GM18517 (cell line): ENCODE results near the gene NSUN6.

Experiments
- ATAC-seq: cut with Tn5 transposase; IDR thresholded peaks from one replicate; pipeline ENCODE4 v1.9.1; 2021; ENCODE audit warnings: mild to moderate bottlenecking, moderate library complexity; ENCODE audit not compliant: unreplicated experiment

The NSUN6 gene, protein sequence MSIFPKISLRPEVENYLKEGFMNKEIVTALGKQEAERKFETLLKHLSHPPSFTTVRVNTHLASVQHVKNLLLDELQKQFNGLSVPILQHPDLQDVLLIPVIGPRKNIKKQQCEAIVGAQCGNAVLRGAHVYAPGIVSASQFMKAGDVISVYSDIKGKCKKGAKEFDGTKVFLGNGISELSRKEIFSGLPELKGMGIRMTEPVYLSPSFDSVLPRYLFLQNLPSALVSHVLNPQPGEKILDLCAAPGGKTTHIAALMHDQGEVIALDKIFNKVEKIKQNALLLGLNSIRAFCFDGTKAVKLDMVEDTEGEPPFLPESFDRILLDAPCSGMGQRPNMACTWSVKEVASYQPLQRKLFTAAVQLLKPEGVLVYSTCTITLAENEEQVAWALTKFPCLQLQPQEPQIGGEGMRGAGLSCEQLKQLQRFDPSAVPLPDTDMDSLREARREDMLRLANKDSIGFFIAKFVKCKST

DNA sequence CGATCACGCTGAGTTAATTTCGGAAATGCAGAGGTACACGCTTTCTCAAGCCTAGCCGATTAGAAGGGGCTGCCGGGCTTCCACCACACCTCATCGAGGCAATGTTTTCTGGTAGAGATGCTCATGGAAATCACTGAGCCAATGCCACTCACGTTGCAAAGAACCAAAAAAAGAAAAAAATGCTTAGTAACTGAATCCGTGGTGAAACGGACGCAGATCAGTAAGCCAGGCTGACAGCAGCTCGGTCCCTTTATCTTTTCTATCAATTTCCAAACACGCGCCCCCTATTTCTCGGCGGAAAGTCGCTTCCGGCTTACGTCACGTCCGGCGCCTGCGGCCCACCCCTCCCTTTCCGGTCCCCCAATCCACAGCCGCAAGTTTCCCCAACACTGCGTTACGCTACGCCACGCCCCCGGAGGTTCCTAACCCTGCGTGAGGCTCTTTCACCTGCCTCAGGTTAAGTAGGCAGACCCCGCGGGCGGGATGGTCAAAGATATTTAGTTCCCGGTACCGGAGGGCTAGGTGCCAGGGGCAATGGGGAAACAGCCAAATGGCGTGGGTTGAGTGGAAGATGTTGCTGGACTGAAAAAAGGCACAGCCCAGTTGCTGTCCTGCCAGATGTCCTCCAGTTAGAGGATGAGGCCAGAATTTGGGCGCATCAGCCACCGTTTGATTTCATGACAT, at the start of gene NSUN6:
Gene NSUN6 (minus strand): TSS at position 264 of the 684 bp plus-strand sequence. CDS start 384 bp downstream, outside the sequence.
- peak; percentile 96 for ATAC-seq

DNA sequence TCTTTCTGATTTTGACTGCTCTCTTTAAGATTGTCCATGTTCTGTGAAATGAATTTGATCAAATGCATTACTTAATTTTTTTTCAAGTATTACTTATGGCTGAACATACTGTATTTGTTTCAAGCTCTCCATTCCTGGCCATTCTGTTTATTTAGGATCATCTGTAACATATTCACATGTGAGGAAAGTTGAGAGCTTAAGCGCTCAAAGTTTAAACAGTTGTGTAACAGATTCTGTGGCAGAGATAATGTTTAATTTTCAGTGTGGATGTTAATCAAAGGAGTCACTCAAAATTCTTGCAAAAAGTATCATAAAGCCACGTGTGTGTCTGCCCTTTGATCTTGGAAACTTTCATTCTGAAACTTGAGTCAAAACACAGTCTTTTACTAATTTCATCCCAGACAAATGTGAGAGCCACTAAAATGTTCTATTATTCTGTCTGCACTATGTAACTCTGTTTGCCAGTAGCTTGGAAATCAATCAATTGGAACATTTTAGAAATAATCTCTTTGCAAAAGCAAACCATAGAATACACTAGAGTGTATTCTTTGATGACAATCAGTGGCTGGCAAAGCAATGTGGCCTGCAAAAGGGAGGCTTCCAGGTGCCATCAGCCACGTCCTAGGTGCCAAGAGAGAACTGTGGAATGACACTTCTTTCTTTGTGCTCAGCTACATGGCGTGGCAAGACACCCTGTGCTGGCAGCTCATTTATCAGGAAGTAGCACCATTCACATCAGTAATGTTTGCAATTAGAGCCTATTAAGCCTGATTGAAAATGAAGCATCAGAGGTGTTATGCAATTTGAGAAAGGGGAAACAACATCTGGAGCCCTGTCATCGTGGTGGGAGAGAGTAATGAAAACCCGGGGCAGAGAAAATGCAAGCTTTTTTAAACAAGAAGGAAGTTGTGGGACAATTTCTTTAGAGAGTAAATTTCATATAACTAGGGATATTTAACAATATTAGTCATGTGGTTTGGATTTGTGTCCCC, 48.8 kb upstream of the NSUN6 start:
- no peak for ATAC-seq

DNA sequence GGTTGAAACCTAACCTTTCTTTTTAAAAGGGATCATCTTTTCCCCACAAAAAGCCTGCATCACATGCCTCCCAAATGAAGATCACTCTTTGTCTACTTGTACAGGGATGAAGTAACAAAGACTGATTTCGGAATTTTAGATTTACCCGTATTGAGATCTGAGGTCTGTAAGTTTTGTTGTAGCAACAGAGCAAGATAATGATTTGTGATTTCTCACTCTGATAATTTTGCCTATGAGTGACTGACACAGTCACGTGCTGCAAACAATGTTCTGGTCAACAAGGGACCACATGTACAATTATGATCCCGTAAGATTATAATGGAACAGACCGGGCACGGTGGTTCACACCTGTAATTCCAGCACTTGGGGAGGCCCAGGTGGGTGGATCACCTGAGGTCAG, 39.2 kb upstream of the NSUN6 start:
- ATAC-seq: no peak

DNA sequence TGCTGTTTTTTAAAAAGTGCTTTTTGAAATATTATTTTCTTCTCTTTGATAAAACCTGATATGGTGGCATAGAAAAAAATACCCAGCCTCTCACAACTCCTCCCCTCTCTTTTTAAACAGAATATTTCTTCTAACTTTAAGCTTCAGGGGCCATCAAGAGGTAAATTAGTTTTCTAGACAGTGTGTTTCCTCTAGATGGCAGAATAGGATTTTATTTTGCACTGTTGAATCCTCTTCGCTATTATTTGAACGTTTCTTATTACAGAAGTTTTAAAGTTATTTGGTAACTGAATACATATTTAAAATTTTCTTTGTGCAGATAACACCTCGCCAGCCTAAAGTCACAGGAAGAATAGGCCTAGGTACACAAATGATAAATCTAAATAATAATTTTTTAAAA, 38.1 kb upstream of the NSUN6 start:
- no peak for ATAC-seq

DNA sequence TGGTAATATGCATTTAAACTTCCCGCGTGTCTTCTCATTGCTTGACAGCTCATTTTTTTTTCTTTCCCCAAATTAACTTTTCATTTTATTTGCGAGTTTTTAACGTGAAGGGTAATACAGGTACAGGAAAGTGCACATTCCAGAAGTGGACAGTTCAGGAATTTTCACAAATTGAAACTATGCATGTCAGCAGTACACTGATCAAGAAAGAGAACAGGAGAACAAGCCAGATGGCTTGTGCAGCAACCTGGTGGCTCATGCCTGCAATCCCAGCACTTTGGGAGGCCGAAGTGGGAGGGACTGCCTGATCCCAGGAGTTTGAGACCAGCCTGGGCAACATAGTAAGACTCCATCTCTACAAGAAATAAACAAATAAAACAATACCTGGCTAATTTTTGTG, 36.3 kb upstream of the NSUN6 start:
- no peak for ATAC-seq

DNA sequence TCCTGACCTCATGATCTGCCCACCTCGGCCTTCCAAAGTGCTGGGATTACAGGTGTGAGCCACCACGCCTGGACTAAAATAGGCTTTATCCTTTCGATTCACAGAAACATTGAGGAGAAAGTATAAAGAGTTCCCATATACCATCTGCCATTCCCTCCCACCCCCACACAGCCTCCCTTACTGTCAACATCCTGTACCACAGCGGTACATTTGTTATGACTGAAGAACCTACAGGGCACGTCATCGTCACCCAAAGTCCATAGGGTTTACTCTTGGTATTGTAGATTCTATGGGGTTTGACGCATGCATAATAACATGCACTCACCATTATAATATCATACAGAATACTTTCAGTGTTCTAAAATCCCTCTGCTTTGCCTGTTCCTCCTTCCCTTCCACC, 35.8 kb upstream of the NSUN6 start:
- ATAC-seq: no peak

DNA sequence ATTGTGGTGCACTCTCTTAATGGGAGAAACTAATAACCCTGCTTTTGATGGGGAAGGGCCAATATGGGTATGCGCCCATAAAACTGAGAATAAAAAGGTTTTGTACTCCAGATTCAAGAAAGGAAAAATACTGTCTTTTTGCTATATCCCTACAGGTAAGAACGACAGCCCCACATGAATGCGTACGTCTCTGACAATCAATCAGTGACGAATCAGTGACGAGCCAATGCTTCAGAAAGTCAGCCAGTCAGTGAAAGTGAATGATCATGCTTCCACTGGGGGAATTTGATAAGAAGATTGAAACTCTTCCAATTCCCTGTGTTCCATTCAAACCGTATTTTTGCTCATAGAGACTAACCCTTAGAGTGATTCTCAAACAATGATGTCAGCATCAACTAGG, 34.2 kb upstream of the NSUN6 start:
- ATAC-seq: no peak

DNA sequence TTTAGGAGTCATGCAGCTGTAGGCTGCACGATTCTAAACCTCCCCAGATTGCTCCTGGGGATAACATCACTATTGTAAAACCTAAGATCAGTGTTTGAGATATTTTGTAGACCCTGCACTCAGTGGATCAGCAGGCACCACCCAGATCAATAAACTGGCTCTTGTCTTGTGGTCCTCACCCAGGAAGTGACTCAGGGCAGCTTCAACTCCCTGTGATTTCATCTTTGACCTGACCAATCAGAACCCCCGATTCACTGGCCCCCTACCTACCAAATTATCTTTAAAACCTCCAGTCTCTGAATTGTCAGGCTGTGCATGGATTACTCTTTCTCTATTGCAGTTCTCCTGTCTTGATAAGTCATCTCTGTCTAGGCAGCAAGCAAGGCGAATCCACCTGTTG, 33.6 kb upstream of the NSUN6 start:
- ATAC-seq: no peak

DNA sequence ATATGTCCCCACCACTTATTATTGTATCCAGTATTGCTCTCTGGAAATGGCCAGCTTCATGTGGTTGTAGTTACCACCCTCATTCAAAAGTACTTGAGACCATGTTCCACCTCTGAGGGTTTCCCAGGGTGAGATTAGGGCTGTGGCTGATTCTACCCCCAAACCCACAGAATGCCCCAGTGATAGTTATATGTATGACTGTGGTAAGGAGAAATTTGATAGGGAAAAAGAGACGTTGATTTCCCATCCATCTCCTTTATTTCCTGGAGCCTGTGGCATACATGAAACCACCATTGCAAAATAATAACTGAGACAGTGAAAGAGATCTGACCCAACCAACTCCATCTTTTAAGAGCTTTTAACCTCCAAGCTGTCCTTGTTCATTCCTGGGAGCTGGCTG, 33.0 kb upstream of the NSUN6 start:
- ATAC-seq: no peak

DNA sequence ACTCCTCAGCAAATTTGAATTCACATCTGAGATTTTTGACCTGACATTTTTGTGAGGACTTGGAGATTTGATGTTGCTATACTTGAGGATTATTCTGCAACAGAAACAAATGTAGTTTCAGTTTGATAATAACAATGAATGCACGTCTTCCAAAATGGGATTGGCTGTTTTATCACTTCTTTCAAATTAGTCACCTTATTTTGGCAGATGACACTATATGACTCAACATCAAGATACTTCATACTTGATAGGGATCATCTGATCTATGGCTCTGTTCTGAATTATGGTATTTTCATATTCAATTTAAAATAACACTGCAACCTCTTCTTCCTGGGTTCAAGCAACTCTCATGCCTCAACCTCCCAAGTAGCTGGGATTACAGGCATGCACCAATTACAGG, 32.0 kb upstream of the NSUN6 start:
- no peak for ATAC-seq

DNA sequence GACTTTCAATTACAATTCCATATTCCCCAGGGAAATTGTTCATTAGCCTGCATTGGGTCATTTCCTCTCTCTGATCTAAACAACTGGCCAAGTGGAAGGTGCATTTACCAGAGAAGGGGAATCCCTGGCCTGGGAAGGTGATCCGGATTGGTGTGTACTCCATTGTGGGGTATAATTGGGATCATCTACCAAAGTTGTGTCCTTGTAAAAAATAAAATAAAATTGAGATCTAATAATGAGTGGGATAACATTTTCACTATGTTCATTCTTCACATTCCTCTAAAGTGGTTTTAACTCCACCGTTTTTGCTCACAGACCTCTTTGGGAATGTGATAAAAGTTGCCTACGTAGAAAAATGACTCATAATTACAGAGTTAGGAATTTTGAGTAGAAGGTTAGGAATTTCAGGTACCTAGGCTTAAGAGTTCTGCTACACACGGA, 30.6 kb upstream of the NSUN6 start:
- ATAC-seq: no peak

DNA sequence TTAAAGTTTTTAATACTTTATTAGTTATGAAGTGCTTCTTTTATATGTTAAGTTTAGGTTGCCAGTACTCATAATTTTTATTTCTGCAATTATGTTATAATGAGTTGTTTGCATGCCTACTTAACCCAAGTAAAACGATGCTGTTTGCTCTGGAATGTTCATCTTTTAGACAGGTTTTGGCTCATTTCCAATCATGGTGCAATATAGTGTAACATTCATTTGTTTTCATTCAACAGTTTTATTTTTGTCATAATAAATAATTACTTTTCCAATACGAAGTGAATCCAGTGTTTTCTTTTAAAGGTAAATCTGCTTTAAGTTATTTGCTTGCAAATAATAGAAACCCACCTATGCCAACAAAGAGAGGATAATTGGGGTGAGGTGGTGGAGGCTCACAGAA, 30.0 kb upstream of the NSUN6 start:
- no peak for ATAC-seq

DNA sequence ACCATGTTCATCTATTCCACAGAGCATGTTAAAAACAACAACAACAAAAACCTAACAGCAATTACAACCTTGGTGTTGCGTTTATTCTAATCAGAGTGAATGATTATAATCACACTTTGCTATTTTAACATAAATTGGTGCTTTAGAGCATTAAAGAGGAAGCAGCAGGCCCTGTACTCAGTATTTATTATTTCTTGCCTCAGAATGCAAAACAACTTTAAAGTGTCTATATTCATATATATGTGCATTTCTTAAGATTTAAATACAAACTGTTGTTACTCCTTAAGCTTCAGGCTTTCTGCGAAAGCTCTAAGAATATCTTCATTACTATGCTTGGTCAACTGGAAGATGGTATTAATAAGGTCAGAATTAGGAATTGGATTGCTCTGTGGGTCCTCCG, 29.4 kb upstream of the NSUN6 start:
- no peak for ATAC-seq

DNA sequence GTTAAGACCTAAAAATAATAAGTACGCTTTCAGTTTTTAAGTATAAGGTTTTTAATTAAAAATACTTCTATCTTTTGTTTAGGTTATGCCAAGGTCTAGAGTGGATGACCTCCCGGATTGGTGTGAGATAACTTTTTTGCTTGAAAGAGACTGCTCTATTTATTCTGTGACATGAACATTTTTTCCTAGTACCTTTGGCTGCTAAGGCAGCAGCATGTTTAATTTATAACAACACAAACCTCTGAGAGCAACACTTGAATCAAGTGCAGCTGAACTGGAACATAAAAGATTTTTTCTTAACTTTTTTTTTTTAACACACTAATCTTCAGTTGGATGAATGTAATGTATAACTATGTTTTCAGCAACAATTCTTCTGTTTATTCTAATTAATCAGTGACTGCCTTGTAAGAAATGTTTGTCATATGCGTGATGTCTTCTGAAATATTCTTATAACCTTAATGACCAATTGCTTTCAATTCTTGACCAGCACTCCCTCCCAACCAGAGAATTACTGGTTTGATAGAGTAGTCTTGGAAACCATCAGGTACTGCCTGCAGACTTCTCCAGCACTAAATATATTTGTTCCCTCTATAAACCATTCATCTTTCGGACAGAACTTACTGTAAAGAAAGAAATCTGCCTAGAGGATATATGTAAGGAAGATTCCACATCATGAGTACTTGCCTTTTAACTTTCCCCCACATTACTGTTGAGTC, 23.9 kb upstream of the NSUN6 start:
- no peak for ATAC-seq

DNA sequence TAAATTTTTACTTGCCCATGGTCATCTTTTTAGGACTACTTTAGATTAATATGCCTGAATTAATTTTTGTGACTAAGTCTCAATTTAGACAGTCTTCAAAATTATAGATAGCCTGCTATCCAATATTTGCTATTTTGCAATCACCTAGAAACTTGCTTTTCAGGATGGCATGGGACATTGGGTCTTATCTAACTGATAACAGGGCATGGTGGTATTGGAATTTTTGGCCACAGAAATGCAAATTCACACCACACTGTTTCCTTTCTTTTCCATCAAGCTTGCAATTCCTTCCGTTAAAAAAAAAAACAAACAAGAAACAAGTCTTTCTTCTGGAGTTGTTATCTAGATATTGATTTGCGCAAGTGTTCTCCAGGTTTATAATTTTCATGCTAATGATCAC, 16.6 kb upstream of the NSUN6 start:
- ATAC-seq: no peak

DNA sequence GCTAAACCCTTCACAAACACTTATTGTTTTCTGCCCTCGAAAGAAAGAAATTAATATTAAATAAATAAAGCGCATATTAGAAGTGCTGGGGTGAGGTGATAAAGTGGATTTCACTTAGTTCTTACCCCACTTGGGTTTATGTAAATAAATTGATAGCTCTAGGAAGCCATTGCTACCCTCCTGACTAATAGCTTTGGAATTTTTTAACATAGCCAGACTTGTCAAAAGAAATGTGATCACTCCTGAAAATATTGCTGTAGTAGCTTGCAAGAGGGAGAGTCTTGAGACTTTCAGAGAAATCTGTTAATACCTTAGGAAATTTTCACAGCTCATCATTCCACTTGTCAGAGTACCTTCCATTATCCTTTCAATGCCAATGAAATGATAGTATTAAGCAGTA, 15.4 kb upstream of the NSUN6 start:
- ATAC-seq: no peak

DNA sequence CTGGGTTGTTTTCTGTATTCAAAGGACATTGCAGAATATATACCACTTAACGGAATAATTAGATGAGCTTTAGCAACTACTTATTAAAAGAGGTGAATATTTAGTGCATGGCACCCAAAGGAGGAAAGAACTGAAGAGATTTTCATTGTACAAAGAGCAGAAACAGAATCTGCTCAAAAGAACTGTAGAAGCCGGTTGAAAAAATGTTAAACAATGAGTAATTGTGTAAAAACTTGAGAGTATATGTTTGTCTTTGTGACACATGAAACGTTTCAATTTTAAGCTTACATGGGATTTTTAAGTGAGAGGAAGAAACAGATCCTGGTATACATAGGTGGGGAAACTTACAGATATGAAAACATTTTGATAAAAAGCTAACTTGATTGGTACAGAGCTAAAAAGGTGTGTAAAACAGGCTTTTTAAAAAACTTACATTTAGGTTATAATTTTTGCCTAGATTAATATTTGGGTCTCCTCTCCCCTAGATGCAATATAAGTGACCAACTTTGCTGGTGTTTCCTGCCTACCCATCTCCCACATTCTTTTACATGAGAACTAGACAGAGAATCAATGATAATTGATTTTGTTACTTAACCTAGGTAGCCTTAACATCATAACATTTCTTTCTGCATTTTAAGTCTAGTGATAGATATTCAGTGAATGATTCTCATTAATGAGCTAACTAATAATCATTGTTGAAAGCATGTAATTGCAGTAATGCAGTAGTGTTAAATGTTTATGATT, 14.6 kb upstream of the NSUN6 start:
- ATAC-seq: no peak

DNA sequence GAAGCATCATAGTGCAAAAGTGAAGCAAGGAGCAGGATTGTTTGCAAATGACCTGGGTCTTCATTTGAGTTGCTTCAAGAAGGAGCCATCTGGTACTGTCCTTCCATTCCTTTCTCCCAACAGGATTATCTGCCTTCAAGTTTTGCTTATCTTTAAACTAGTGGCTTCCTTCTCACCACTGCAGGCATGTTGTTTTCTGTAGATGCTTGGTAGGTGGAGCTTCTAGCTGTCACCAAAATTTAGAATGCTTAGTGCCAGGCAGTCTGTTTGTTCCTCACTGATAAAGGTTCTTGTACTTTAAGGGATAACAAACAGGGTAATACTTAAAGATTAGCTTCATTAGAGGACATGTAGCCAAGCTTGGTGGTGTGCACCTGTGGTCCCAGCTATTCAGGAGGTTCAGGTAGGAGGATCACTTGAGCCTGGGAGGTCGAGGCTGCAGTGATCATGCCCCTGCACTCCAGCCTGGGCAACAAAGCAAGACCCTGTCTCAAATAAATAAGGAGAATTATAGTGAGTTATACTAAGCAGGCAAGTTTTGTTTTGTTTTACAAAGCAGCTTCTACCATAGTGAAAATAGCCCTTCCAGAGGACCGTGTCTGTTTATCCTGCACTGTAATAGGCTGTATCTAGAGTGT, 13.6 kb upstream of the NSUN6 start:
- ATAC-seq: no peak

DNA sequence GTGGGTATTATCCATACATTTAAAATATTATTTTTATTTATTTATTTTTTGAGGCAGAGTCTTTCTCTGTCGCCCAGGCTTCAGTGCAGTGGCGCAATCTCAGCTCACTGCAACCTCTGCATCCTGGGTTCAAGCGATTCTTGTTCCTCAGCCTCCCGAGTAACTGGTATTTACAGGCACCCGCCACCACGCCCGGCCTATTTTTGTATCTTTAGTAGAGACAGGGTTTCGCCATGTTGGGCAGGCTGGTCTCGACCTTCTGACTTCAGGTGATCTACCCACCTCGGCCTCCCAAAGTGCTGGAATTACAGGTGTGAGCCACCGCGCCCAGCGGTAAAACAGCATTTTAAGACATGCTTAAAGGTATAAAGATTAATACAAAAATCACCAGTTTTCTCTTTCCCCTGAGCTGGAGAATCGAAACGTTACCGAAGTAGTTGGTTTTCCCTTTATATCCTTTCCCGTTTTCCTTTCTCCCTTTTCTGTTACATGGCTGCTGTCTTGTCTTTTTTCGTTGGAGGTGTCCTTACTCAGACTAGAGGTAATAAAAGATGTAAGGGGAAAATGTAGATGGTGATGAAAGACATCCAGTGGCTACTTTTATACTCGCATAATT, 9.5 kb upstream of the NSUN6 start:
- ATAC-seq: no peak
